K562 (cell line): ENCODE data around the gene TM4SF20.

Source experiments
- JUN ChIP-seq, 2 experiments: sonication (generic) in 1 of 2; formaldehyde crosslinking in 1 of 2; IDR thresholded peaks; 2 replicates each; pipeline versions ENCODE4 v1.6.1 to v1.8.0; 2012 to 2022; ENCODE audit warnings: borderline replicate concordance in 2 of 2, mild to moderate bottlenecking in 2 of 2, improper control_type of control experiment in 1 of 2, low read depth in 1 of 2, low read length in 1 of 2, missing genetic modification reagents in 1 of 2
- TAF1 ChIP-seq: IDR thresholded peaks from 2 replicates; pipeline ENCODE4 v1.6.1; 2011; ENCODE audit warnings: mild to moderate bottlenecking, low read length, moderate library complexity; ENCODE audit not compliant: insufficient read depth, control insufficient read depth, severe bottlenecking; ENCODE audit errors: extremely low read depth
- TF ChIP-seq, protein P1 (sequence below), 3 experiments: IDR thresholded peaks in 2 of 3; conservative IDR thresholded peaks in 1 of 3; 2 replicates each; pipeline ENCODE4 v1.5.1; 2011 to 2012; ENCODE audit warnings: low read length in 3 of 3, mild to moderate bottlenecking in 3 of 3, control low read depth in 2 of 3, improper control_type of control experiment in 1 of 3, inconsistent platforms in 1 of 3, low read depth in 1 of 3, mixed read lengths in 1 of 3, moderate library complexity in 1 of 3; ENCODE audit not compliant: insufficient read depth in 2 of 3

DNA sequence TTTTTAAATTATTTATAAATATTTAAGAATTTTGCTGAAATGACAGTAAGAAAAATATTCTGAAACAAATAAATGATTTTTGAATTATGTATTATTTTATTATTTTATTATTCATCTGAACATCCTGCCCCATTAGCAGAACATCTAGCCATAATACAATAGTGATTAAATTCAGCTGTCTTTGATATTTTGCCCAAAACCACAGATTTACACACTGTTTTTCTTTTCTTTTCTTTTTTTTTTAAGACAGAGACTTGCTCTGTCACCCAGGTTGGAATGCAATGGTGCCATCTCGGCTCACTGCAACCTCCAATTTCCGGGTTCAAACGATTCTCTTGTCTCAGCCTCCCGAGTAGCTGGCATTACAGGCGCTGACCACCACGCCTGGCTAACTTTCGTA, 10.6 kb upstream of the TM4SF20 start:
- TF ChIP-seq JUN (IDR thresholded peaks at IDR 0.05; ENCODE audit: borderline replicate concordance, low read depth, low read length) (no peak), JUN (CRISPR knock-in tag; IDR thresholded peaks at IDR 0.05; ENCODE audit: borderline replicate concordance) (no peak), TAF1 (no peak)
- TF ChIP-seq, protein P1, sequence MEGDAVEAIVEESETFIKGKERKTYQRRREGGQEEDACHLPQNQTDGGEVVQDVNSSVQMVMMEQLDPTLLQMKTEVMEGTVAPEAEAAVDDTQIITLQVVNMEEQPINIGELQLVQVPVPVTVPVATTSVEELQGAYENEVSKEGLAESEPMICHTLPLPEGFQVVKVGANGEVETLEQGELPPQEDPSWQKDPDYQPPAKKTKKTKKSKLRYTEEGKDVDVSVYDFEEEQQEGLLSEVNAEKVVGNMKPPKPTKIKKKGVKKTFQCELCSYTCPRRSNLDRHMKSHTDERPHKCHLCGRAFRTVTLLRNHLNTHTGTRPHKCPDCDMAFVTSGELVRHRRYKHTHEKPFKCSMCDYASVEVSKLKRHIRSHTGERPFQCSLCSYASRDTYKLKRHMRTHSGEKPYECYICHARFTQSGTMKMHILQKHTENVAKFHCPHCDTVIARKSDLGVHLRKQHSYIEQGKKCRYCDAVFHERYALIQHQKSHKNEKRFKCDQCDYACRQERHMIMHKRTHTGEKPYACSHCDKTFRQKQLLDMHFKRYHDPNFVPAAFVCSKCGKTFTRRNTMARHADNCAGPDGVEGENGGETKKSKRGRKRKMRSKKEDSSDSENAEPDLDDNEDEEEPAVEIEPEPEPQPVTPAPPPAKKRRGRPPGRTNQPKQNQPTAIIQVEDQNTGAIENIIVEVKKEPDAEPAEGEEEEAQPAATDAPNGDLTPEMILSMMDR (IDR thresholded peaks at IDR 0.05 in 2 of 3, conservative IDR thresholded peaks at IDR 0.05 in 1 of 3; ENCODE audit: insufficient read depth in 2 of 3, low read depth in 1 of 3, low read length in 3 of 3): no peak
